Muscle layer of colon (tissue), 2 donors: ENCODE results near the gene AIM2.
A peak's percentile ranks its signal among the peaks of the same experiment; 100 is the strongest.
"Not testable (repeated sequence)": the region's sequence is repeated elsewhere in the genome, so short reads cannot be mapped to it uniquely, and the experiment has no call there.

ENCODE experiments used
- H3K27ac ChIP-seq: one replicate; pipeline ENCODE4 v1.7.0; 2013; ENCODE audit warnings: low read depth, mild to moderate bottlenecking, low read length, moderate library complexity
- H3K27me3 ChIP-seq, 2 donors: one replicate each; pipeline ENCODE4 v1.7.0; 2013; ENCODE audit warnings: low read length in 2 of 2, mild to moderate bottlenecking in 2 of 2; ENCODE audit not compliant: insufficient read depth in 2 of 2, control insufficient read depth in 1 of 2
- H3K36me3 ChIP-seq: one replicate; pipeline ENCODE4 v1.7.0; 2013; ENCODE audit warnings: mild to moderate bottlenecking, low read length; ENCODE audit not compliant: insufficient read depth
- H3K4me1 ChIP-seq: one replicate; pipeline ENCODE4 v1.7.0; 2013; ENCODE audit warnings: mild to moderate bottlenecking, low read length; ENCODE audit not compliant: insufficient read depth
- H3K4me3 ChIP-seq, 2 donors: one replicate each; pipeline ENCODE4 v1.7.0; 2013; ENCODE audit warnings: low read length in 2 of 2, low read depth in 1 of 2, mild to moderate bottlenecking in 1 of 2, moderate library complexity in 1 of 2
- H3K9ac ChIP-seq: one replicate; pipeline ENCODE4 v1.7.0; 2013; ENCODE audit warnings: low read length
- H3K9me3 ChIP-seq: one replicate; pipeline ENCODE4 v1.7.0; 2013; ENCODE audit warnings: mild to moderate bottlenecking, low read length
- donor health status: abdominal sarcoma.
- donor health status: Adenocarcinoma of cecum.

AIM2 gene

GRCh38 chr1:159040893-159041724 lies 35.5 kb downstream of the AIM2 start:
- Histone ChIP-seq H3K9me3 (no peaks in the 10 kb centered on the region), H3K4me3 (no peak overlapping the region), H3K36me3 (peaks cover 26% of the 10 kb centered on the region), H3K4me1 (no peaks in the 10 kb centered on the region), H3K27ac (no peak overlapping the region), H3K27me3 (no peaks in the 10 kb centered on the region), H3K9ac (no peak overlapping the region)

- no peak overlapping the region for H3K27ac ChIP-seq
- no peaks in the 10 kb centered on the region for H3K9me3 ChIP-seq
- H3K36me3 ChIP-seq = peaks cover 26% of the 10 kb centered on the region
- no peak overlapping the region for H3K9ac ChIP-seq
- no peaks in the 10 kb centered on the region for H3K4me1 ChIP-seq
- no peak overlapping the region for H3K4me3 ChIP-seq
- H3K27me3 ChIP-seq = no peaks in the 10 kb centered on the region
These were observed 36.4 kb downstream of the AIM2 start for GRCh38 chr1:159040206-159040605.

- Histone ChIP-seq H3K4me1 (peaks cover 9% of the 10 kb centered on the region), H3K9me3 (no peaks in the 10 kb centered on the region), H3K9ac (no peak overlapping the region), H3K36me3 (peaks cover 24% of the 10 kb centered on the region), H3K27me3 (no peaks in the 10 kb centered on the region), H3K4me3 (no peak overlapping the region), H3K27ac (no peak overlapping the region)
These were observed 45.6 kb downstream of the AIM2 start for GRCh38 chr1:159030877-159031447.

DNA sequence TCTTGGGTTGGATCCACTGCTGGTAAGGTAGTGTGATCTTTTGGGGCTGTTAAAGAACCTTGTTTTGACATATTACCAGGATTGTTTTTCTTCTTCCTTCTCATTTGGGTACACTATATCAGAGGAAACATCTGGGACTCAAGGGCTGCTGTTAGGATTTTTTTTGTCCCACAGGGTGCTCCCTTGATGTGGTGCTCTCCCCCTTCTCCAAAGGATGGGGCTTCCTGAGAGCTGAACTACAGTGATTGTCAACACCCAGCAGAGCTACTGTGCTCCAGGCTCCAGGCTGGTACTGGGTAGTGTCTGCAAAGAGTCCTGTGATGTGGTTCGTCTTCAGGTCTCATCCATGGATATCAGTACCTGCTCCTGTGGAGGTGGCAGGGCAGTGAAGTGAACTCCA lies 46.3 kb downstream of the AIM2 start:
- Histone ChIP-seq H3K9me3 (no peaks in the 10 kb centered on the region), H3K4me3 (no peak overlapping the region), H3K27me3 (no peaks in the 10 kb centered on the region), H3K36me3 (peaks cover 24% of the 10 kb centered on the region), H3K27ac (no peak overlapping the region), H3K9ac (no peak overlapping the region), H3K4me1 (peaks cover 9% of the 10 kb centered on the region)

GRCh38 chr1:159026841-159027240 lies 49.7 kb downstream of the AIM2 start:
- H3K9me3 ChIP-seq, H3K27me3 ChIP-seq, H3K9ac ChIP-seq, H3K4me3 ChIP-seq, H3K27ac ChIP-seq: not testable (repeated sequence)
- Histone ChIP-seq H3K4me1 (peaks cover 13% of the 10 kb centered on the region), H3K36me3 (peaks cover 10% of the 10 kb centered on the region)

- peaks cover 3% of the 10 kb centered on the region for H3K4me1 ChIP-seq
- H3K9ac ChIP-seq = no peak overlapping the region
- peaks cover 10% of the 10 kb centered on the region for H3K36me3 ChIP-seq
- no peak overlapping the region for H3K4me3 ChIP-seq
- no peak overlapping the region for H3K27ac ChIP-seq
- H3K27me3 ChIP-seq = no peaks in the 10 kb centered on the region
- H3K9me3 ChIP-seq = no peaks in the 10 kb centered on the region
These were observed 51.5 kb downstream of the AIM2 start for GRCh38 chr1:159025043-159025442.

- H3K4me1 ChIP-seq = peaks cover 3% of the 10 kb centered on the region
These were observed 52.8 kb downstream of the AIM2 start for GRCh38 chr1:159023723-159024122.

DNA sequence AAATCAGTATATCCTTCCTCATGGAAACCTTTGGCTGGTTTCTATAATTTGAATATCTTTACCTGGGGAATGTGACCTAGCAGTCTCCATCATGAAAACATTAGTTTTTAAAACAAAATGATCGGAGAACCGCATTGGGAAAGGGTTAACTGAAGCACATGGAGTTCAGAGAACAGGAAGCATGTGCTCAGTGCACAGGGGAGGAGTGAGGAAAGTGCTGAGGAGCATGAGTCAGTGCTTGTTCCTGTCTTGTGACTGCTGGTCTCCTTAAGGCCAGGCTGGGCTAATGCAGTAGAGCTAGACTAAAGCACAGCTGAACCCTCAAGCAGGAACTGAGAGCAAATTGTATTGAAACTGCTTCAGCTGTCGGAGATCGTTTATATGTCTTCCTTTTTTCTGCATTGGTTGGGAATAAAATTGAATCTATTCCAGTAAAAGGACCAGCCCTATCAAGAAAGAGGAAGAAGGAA lies 61.1 kb downstream of the AIM2 start:
- Histone ChIP-seq H3K4me1 (no peaks in the 10 kb centered on the region), H3K27me3 (no peaks in the 10 kb centered on the region), H3K9me3 (no peaks in the 10 kb centered on the region), H3K4me3 (no peak overlapping the region), H3K36me3 (peaks cover 17% of the 10 kb centered on the region), H3K9ac (no peak overlapping the region), H3K27ac (peak overlapping the region; percentile 34)

More at GRCh38 chr1:159023723-159024122, 52.8 kb downstream of the AIM2 start:
- no peak overlapping the region for H3K4me3 ChIP-seq
- no peak overlapping the region for H3K9ac ChIP-seq
- H3K27ac ChIP-seq = no peak overlapping the region
- H3K9me3 ChIP-seq = no peaks in the 10 kb centered on the region
- H3K36me3 ChIP-seq = peaks cover 10% of the 10 kb centered on the region
- no peaks in the 10 kb centered on the region for H3K27me3 ChIP-seq

- no peak overlapping the region for H3K9ac ChIP-seq
- H3K4me3 ChIP-seq = no peak overlapping the region
- H3K27me3 ChIP-seq = no peaks in the 10 kb centered on the region
- no peaks in the 10 kb centered on the region for H3K4me1 ChIP-seq
- H3K36me3 ChIP-seq = peaks cover 17% of the 10 kb centered on the region
- no peak overlapping the region for H3K27ac ChIP-seq
- H3K9me3 ChIP-seq = no peaks in the 10 kb centered on the region
These were observed 61.7 kb downstream of the AIM2 start for GRCh38 chr1:159014851-159015250.

GRCh38 chr1:159014003-159014571 lies 62.5 kb downstream of the AIM2 start:
- no peaks in the 10 kb centered on the region for H3K27me3 ChIP-seq
- no peaks in the 10 kb centered on the region for H3K9me3 ChIP-seq
- no peak overlapping the region for H3K4me3 ChIP-seq
- no peaks in the 10 kb centered on the region for H3K4me1 ChIP-seq
- H3K27ac ChIP-seq = no peak overlapping the region
- H3K36me3 ChIP-seq = peaks cover 17% of the 10 kb centered on the region
- no peak overlapping the region for H3K9ac ChIP-seq

- H3K27ac ChIP-seq = peak overlapping the region; percentile 39
- peak overlapping the region; percentile 18 to 24 for H3K4me3 ChIP-seq
- H3K9ac ChIP-seq = no peak overlapping the region
- H3K27me3 ChIP-seq = no peaks in the 10 kb centered on the region
- H3K36me3 ChIP-seq = peaks cover 12% of the 10 kb centered on the region
- H3K9me3 ChIP-seq = no peaks in the 10 kb centered on the region
- no peaks in the 10 kb centered on the region for H3K4me1 ChIP-seq
These were observed 64.1 kb downstream of the AIM2 start for GRCh38 chr1:159012495-159012894.
